DMS153 treated with DMSO at 0.1 percent for 48 hours (cell line): Measurements from ENCODE around the gene ING3.
"Not testable (repeated sequence)": the region's sequence is repeated elsewhere in the genome, so short reads cannot be mapped to it uniquely, and the experiment has no call there.

Source experiments
- DNase-seq: peaks from one replicate; lab custom pipeline; 2025; ENCODE audit not compliant: unreplicated experiment; lab: John Stamatoyannopoulos, UW

The ING3 gene

GRCh38 chr7:121001234-121001906 lies 50.8 kb downstream of the ING3 start:
- no peak for DNase-seq

- no peak for DNase-seq
These were observed 51.6 kb downstream of the ING3 start for GRCh38 chr7:121002048-121002756.

GRCh38 chr7:121002757-121003200 lies 52.2 kb downstream of the ING3 start:
- no peak for DNase-seq

- DNase-seq: no peak
These were observed 53.6 kb downstream of the ING3 start for GRCh38 chr7:121003986-121004685.

GRCh38 chr7:121005058-121005457 lies 54.5 kb downstream of the ING3 start:
- DNase-seq: not testable (repeated sequence)

- no peak for DNase-seq
These were observed 55.5 kb downstream of the ING3 start for GRCh38 chr7:121005996-121006584.

- DNase-seq: no peak
These were observed 56.2 kb downstream of the ING3 start for GRCh38 chr7:121006711-121007315.

- no peak for DNase-seq
These were observed 58.2 kb downstream of the ING3 start for GRCh38 chr7:121008816-121009215.

GRCh38 chr7:121011401-121011800 lies 60.8 kb downstream of the ING3 start:
- DNase-seq: no peak

GRCh38 chr7:121012170-121012874 lies 61.7 kb downstream of the ING3 start:
- no peak for DNase-seq

- DNase-seq: no peak
These were observed 62.3 kb downstream of the ING3 start for GRCh38 chr7:121012919-121013318.

- no peak for DNase-seq
These were observed 65.0 kb downstream of the ING3 start for GRCh38 chr7:121015560-121015959.

GRCh38 chr7:121016966-121017365 lies 66.4 kb downstream of the ING3 start:
- DNase-seq: no peak

GRCh38 chr7:121017586-121017985 lies 67.0 kb downstream of the ING3 start:
- DNase-seq: no peak

- no peak for DNase-seq
These were observed 68.4 kb downstream of the ING3 start for GRCh38 chr7:121019018-121019417.

GRCh38 chr7:121020249-121020988 lies 69.8 kb downstream of the ING3 start:
- no peak for DNase-seq

- DNase-seq: no peak
These were observed 70.7 kb downstream of the ING3 start for GRCh38 chr7:121020989-121021969.

- no peak for DNase-seq
These were observed 72.6 kb downstream of the ING3 start for GRCh38 chr7:121023194-121023593.
